GM18909 (cell line): ENCODE data around the gene TCF4.

Experiments used
- ATAC-seq: cut with Tn5 transposase; IDR thresholded peaks from one replicate; pipeline ENCODE4 v1.9.1; 2021; ENCODE audit warnings: mild to moderate bottlenecking; ENCODE audit not compliant: unreplicated experiment, poor library complexity

Gene TCF4

DNA sequence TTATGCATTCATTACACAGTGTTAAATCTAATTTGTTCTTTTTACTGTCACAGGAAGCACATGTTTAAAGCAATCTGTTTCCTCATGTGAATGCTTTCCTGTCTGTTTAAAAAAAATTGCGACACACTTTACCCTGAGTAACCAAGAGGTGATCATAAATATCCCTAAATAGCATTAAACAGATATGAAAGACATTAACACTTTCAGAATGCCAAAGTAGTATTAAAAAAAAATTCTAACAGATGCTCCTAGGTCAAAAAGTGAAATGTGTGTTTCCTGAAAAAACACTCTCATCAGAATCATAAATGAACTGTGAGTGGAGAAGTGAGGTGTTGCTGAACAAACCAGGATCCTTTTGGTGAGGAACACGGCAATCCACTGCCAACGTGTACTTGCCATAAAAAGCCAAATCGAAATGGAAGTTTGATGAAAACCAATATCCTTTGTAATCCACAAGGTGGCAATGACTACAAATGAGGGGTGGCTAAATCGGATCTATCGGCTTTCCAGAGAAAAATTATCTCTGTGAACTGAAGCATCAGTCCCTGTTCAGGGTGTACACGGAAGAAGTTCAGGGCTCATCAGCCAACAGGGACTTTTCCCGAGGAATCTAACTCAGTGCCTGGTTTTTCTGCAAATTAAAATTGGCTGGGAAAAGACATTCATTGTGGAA is 248.9 kb downstream of the TCF4 start:
- ATAC-seq = no peak

GRCh38 chr18:55337908-55338521 is 250.0 kb downstream of the TCF4 start:
- no peak for ATAC-seq

GRCh38 chr18:55337138-55337537 is 250.9 kb downstream of the TCF4 start:
- ATAC-seq = no peak

- no peak for ATAC-seq
These were observed 251.4 kb downstream of the TCF4 start for GRCh38 chr18:55336438-55337100.

DNA sequence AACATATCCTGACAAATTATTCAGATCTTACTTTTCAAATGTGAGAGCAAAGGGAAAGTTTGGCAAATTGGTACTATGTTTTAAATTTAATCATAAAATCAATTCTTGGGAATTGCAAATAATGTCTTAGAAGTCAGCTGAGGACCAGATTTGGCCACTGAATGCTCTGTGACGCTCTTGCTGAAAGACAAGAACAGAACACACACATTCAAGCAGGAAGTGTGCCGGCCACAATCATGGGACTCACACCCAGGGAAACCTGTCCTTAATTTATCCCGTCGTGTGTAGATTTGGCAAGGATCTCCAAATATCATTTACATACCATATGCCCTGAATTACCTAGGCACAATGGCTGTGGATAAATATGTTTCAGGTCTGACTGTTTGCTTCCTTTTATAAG is 253.1 kb downstream of the TCF4 start:
- no peak for ATAC-seq

- ATAC-seq = no peak
These were observed 256.7 kb downstream of the TCF4 start for GRCh38 chr18:55331301-55331700.

- no peak for ATAC-seq
These were observed 259.7 kb downstream of the TCF4 start for GRCh38 chr18:55328301-55328700.

DNA sequence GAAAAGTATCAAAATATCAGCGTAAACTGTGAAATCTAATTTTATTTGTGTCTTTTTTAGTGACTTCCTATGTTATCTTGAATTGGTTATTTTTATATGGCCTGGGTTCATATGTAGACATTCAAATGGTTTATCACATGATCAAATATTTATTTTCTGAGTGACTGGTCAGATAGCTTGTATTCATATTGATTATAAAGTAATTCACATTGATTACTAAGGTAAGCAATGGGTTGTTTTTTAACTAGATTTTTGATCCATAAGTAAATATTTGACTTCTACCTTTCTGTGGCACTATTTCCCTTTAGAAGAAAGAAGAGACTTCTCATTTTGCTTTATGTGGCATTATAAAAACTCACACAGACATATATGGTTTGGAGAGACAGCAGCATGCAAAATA is 260.5 kb downstream of the TCF4 start:
- no peak for ATAC-seq

DNA sequence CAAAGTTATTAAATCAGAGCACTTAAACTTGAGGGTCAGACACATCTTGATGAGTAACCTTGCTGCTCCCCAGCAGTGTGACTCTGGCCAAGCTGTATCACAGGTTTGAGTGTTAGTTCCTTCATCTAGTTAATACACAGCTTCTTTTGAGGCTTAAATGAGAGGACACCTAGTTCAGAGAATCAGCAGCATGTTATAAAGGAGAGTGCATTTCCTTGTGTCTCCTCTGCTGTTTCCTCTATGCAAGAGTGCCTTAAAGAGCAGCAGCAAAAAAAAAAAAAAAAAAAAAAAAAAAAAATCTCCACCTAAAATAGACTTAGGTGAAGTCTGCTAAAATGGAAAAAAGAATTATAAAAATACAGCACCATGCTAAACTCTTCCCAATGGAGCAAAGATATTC is 261.9 kb downstream of the TCF4 start:
- no peak for ATAC-seq

DNA sequence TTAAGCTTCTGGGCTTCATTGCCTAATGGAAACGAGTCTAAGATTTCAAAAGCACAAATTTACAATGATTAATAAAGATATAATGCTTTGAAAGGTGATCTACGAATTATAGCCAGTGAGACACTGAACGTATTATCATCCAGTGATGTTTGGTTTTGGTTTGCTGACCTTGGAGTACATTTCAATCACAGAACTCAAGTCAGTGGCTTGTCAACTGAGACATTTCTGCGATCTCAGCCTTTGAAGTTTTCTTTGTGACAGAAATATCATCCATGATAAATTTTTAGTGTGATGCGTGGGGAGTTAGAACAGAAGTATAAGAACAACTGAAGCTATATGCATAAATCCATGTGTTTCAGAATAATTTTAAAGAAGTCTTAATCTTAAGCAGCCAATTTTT is 263.8 kb downstream of the TCF4 start:
- no peak for ATAC-seq

DNA sequence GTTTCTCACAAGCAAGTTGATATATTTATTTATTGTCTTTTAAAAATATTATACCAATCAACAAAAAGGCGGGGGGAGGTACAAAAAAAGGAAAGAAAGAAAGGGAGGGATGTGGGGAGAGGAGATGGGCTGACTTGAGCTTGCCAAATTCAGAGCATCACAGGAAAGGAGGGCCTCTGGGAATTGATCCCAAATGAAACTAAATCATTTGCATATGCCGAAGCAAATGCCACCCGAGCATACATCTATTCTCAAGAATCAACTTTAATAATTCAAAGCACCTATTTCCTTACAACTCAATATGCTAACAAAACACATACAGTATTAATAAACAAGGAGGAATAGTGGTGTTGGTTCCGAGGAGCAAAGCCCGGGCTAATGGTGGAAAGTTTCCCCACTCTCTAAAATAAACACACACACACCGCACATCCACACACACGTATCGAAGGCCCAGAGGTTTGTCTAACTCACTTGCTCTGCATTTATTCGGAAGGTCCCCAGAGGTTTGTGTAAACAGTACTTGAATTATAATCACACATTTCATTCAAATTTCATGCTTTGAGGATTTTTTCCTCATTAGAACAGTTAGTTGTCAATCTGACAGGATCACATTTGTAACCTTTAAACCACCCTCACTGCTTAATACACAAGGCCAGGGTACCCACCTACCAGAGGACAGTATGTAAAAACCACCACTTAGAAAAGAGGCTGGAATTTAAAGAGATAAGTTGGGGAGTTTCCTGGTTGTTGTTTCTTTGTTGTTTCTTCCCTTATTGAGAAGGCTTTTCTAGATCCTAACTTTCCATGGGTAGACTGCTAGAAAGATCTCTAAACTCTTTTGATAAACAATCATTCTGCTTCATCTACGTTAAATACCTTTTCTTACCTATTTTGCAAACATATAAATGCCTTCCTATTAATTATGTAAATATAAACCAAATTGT is 264.7 kb downstream of the TCF4 start:
- ATAC-seq = no peak

DNA sequence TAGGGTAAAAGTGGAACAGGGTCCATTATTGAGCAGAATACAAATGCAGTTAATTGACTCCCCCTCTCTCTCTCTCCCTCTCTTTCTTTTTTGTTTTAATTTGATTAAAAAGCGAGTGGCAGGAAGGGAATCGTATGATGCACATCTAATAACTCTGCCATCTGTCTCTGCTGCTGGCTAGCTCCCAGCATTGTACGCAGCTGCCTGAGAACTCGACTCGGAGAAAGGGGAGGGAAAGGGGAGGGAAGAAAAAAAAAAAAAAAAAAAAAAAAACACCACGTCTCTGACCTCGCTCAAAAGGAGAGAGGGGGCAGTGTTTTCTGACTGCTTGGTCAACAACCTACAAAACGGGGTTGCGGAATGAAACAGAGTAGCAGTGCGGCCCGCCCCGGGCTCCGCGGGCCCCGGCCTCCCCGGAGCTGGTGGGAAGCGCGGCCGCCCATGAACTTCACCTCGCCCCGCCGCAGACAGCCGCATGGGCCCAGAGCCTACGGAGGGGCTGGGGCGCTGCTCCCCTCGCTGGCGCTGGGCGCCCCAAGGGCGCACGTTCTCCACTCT is 265.7 kb downstream of the TCF4 start:
- ATAC-seq = peak; percentile 65

- peak; percentile 70 for ATAC-seq
These were observed 266.5 kb downstream of the TCF4 start for GRCh38 chr18:55321265-55322177.

- ATAC-seq = no peak
These were observed 267.3 kb downstream of the TCF4 start for GRCh38 chr18:55320424-55321264.

DNA sequence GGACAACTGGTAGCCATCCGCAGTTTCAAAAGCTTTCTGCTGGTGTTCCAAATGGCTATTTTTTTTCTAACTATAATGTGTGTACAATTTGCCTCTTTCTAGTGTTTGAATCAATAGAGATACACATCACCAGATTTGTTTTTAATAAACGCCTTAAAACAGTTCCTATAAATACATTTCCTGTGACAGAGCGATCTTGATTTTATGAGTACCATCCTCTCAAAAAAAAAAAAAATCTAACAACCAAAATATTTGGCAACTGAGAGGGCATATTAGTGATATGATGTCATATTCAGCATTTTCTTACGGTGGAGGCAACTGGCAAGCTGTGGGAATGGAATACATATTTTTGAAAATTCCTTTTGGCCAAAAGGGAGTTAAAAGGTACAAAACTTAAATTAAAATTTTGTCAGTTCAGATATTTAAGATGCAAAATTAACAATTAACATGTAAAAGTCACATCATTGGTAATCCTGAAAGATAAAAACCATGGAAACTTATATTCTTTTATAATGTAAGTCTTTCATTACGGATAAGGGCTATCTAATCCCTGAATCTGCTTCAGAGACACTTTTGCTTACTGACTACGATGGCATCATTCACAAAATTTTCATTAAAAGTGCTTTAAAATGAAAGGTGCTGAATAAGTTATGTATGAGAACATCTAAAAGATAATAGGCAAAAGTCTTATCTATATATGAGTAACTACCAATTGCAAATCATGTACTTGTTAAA is 268.4 kb downstream of the TCF4 start:
- ATAC-seq = no peak

DNA sequence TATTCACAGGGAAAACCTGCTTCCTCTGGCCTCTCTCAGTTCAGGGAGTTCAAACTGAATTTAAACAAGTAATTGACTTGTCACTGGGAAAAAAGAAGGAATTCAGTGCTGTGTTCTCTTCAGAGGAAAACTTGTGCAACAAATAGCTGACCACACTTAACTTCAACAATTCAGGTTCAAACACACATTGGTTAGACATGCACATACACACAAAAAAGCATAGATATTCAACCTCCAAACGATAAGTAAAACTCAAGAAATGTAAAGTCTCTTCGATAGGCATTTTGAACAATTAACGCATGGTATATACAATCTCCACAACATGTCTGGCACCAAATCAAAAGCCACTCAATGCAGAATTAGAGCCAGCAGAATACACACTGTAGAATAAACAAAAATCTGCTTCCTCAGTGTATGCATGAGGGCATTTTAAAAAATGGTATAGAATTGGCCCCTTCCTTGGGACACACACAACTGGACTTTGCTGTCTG is 269.0 kb downstream of the TCF4 start:
- no peak for ATAC-seq

GRCh38 chr18:55317864-55318263 is 270.1 kb downstream of the TCF4 start:
- ATAC-seq = no peak

GRCh38 chr18:55317324-55317723 is 270.7 kb downstream of the TCF4 start:
- no peak for ATAC-seq
